ENCODE results near the gene CCNL1. TPM values are rescaled to one million over a fixed set of nuclear protein-coding genes. Genes with fewer than 3 reads are reported as not detected.
A peak's percentile ranks its signal among the peaks of the same experiment; 100 is the strongest.

The CCNL1 gene
- polyA plus RNA-seq, 1 experiment: 145 TPM

GRCh38 chr3:157132341-157132740, 27.6 kb downstream of the CCNL1 start:
- no peak overlapping the region for H3K4me3 ChIP-seq (ENCODE audit: low read depth, low read length)
- no peak for DNase-seq (ENCODE audit: low read depth, low spot score)
- no peak overlapping the region for H3K27ac ChIP-seq (ENCODE audit: low read depth, low read length)
- no peaks in the 10 kb centered on the region for H3K9me3 ChIP-seq (ENCODE audit: control insufficient read depth, insufficient read depth, low read length)
- H3K27me3 ChIP-seq (ENCODE audit: control insufficient read depth, insufficient read depth, low read length): no peaks in the 10 kb centered on the region
- POLR2A ChIA-PET: no interaction called here
- CTCF ChIA-PET: interaction anchor here (0.7 to 2.7 kb wide), 2 partner anchors 46 to 50 kb away, joined by 3 to 10 read pairs; no protein-coding TSS in a partner anchor
- no peak for TF ChIP-seq CTCF (IDR thresholded peaks at IDR 0.05; ENCODE audit: low read depth, low read length)

GRCh38 chr3:157131861-157132260, 28.1 kb downstream of the CCNL1 start:
- H3K9me3 ChIP-seq (ENCODE audit: control insufficient read depth, insufficient read depth, low read length): no peaks in the 10 kb centered on the region
- ChIA-PET CTCF (interaction anchor here (0.7 to 2.7 kb wide), 9 partner anchors 15 to 682 kb away, joined by 3 to 10 read pairs (median 4); partner anchors contain the start of gene SSR3), POLR2A (no interaction called here)
- TF ChIP-seq CTCF (IDR thresholded peaks at IDR 0.05; ENCODE audit: low read depth, low read length): no peak
- no peaks in the 10 kb centered on the region for H3K27me3 ChIP-seq (ENCODE audit: control insufficient read depth, insufficient read depth, low read length)
- H3K27ac ChIP-seq (ENCODE audit: low read depth, low read length): no peak overlapping the region
- H3K4me3 ChIP-seq (ENCODE audit: low read depth, low read length): no peak overlapping the region
- no peak for DNase-seq (ENCODE audit: low read depth, low spot score)

- TF ChIP-seq CTCF (IDR thresholded peaks at IDR 0.05; ENCODE audit: low read depth, low read length): peak; percentile 67
- DNase-seq (ENCODE audit: low read depth, low spot score): no peak
- POLR2A ChIA-PET: interaction anchor here (0.6 to 1.0 kb wide), 3 partner anchors 39 to 315 kb away, joined by 3 to 5 read pairs (median 3); no protein-coding TSS in a partner anchor
- H3K27ac ChIP-seq (ENCODE audit: low read depth, low read length): peak overlapping the region; percentile 47
- no peaks in the 10 kb centered on the region for H3K27me3 ChIP-seq (ENCODE audit: control insufficient read depth, insufficient read depth, low read length)
- H3K4me3 ChIP-seq (ENCODE audit: low read depth, low read length): no peak overlapping the region
- CTCF ChIA-PET: interaction anchor here (0.7 to 1.7 kb wide), 13 partner anchors 8 to 980 kb away, joined by 3 to 8 read pairs (median 3); partner anchors contain the start of gene SSR3
- H3K9me3 ChIP-seq (ENCODE audit: control insufficient read depth, insufficient read depth, low read length): no peaks in the 10 kb centered on the region
Measured at GRCh38 chr3:157130467-157131251, 29.3 kb downstream of the CCNL1 start.

GRCh38 chr3:157129803-157130466, 30.0 kb downstream of the CCNL1 start:
- H3K27me3 ChIP-seq (ENCODE audit: control insufficient read depth, insufficient read depth, low read length): no peaks in the 10 kb centered on the region
- ChIA-PET CTCF (interaction anchor here (1.6 to 1.7 kb wide), 3 partner anchors 49 to 621 kb away, joined by 3 to 5 read pairs (median 5); no protein-coding TSS in a partner anchor), POLR2A (no interaction called here)
- no peak for TF ChIP-seq CTCF (IDR thresholded peaks at IDR 0.05; ENCODE audit: low read depth, low read length)
- no peaks in the 10 kb centered on the region for H3K9me3 ChIP-seq (ENCODE audit: control insufficient read depth, insufficient read depth, low read length)
- DNase-seq (ENCODE audit: low read depth, low spot score): no peak
- H3K27ac ChIP-seq (ENCODE audit: low read depth, low read length): peak overlapping the region; percentile 47
- no peak overlapping the region for H3K4me3 ChIP-seq (ENCODE audit: low read depth, low read length)
